ENCODE data around the gene ZC3H4. TPM values are rescaled to one million over a fixed set of nuclear protein-coding genes. Genes with fewer than 3 reads are reported as not detected.

ZC3H4 gene
- total RNA-seq, 2 experiments from 2014 or later: 77.1 to 78.6 TPM

- CTCF ChIA-PET: interaction anchor here (1.0 to 2.1 kb wide), 5 partner anchors 9 to 15 kb away, joined by 5 to 13 read pairs (median 6); no protein-coding TSS in a partner anchor
- peaks cover 45% of the 10 kb centered on the region for H3K27me3 Mint-ChIP-seq
- intact Hi-C loops (cut with micrococcal nuclease): no loop called here
Measured at GRCh38 chr19:47026156-47026555, 87.4 kb downstream of the ZC3H4 start.

GRCh38 chr19:47024502-47024901 is 89.1 kb downstream of the ZC3H4 start:
- Mint-ChIP-seq H3K4me3 (no peak overlapping the region), H3K27ac (no peak overlapping the region), H3K4me1 (ENCODE audit: low read depth) (peaks cover 13% of the 10 kb centered on the region), H3K9me3 (no peaks in the 10 kb centered on the region), H3K27me3 (peaks cover 49% of the 10 kb centered on the region), H3K36me3 (no peaks in the 10 kb centered on the region)
- DNase-seq: no peak
- POLR2A ChIA-PET: no interaction called here
- CTCF ChIA-PET: interaction anchor here (4.3 kb wide), 1 partner anchor 11 kb away, joined by 25 read pairs; no protein-coding TSS in a partner anchor
- intact Hi-C loops (cut with micrococcal nuclease): loop anchor here (5.0 kb wide), 1 partner anchor 218 kb away; no protein-coding TSS in a partner anchor

More at GRCh38 chr19:47026156-47026555, 87.4 kb downstream of the ZC3H4 start:
- Mint-ChIP-seq H3K27ac (no peak overlapping the region), H3K4me3 (no peak overlapping the region), H3K9me3 (no peaks in the 10 kb centered on the region), H3K36me3 (no peaks in the 10 kb centered on the region), H3K4me1 (ENCODE audit: low read depth) (peaks cover 8% of the 10 kb centered on the region)
- POLR2A ChIA-PET: interaction anchor here (1.5 kb wide), 1 partner anchor 22 kb away, joined by 3 read pairs; no protein-coding TSS in a partner anchor
- DNase-seq: no peak

GRCh38 chr19:47023448-47023794 is 90.2 kb downstream of the ZC3H4 start:
- DNase-seq: no peak
- intact Hi-C loops (cut with micrococcal nuclease): loop anchor here (5.0 kb wide), 1 partner anchor 219 kb away; no protein-coding TSS in a partner anchor
- H3K4me1 Mint-ChIP-seq (ENCODE audit: low read depth): peaks cover 15% of the 10 kb centered on the region
- H3K27me3 Mint-ChIP-seq: peaks cover 56% of the 10 kb centered on the region
- no peak overlapping the region for H3K27ac Mint-ChIP-seq
- no peak overlapping the region for H3K4me3 Mint-ChIP-seq
- POLR2A ChIA-PET: no interaction called here
- no peaks in the 10 kb centered on the region for H3K9me3 Mint-ChIP-seq
- no peaks in the 10 kb centered on the region for H3K36me3 Mint-ChIP-seq
- CTCF ChIA-PET: interaction anchor here (1.0 to 4.3 kb wide), 3 partner anchors 10 to 13 kb away, joined by 3 to 25 read pairs (median 3); no protein-coding TSS in a partner anchor

GRCh38 chr19:47022541-47023447 is 90.8 kb downstream of the ZC3H4 start:
- Mint-ChIP-seq H3K27ac (no peak overlapping the region), H3K4me1 (ENCODE audit: low read depth) (peaks cover 15% of the 10 kb centered on the region), H3K27me3 (peaks cover 54% of the 10 kb centered on the region), H3K9me3 (no peaks in the 10 kb centered on the region), H3K36me3 (no peaks in the 10 kb centered on the region), H3K4me3 (no peak overlapping the region)
- intact Hi-C loops (cut with micrococcal nuclease): loop anchor here (5.0 kb wide), 1 partner anchor 220 kb away; no protein-coding TSS in a partner anchor
- ChIA-PET POLR2A (no interaction called here), CTCF (interaction anchor here (1.0 to 4.3 kb wide), 4 partner anchors 10 to 14 kb away, joined by 3 to 25 read pairs (median 3); no protein-coding TSS in a partner anchor)
- DNase-seq: no peak

GRCh38 chr19:47022140-47022536 is 91.4 kb downstream of the ZC3H4 start:
- H3K27me3 Mint-ChIP-seq: peaks cover 51% of the 10 kb centered on the region
- no peaks in the 10 kb centered on the region for H3K36me3 Mint-ChIP-seq
- H3K27ac Mint-ChIP-seq: no peak overlapping the region
- POLR2A ChIA-PET: no interaction called here
- peaks cover 15% of the 10 kb centered on the region for H3K4me1 Mint-ChIP-seq (ENCODE audit: low read depth)
- DNase-seq: no peak
- H3K9me3 Mint-ChIP-seq: no peaks in the 10 kb centered on the region
- CTCF ChIA-PET: interaction anchor here (0.5 to 4.3 kb wide), 4 partner anchors 9 to 283 kb away, joined by 3 to 25 read pairs (median 4); no protein-coding TSS in a partner anchor
- intact Hi-C loops (cut with micrococcal nuclease): loop anchor here (5.0 kb wide), 1 partner anchor 220 kb away; no protein-coding TSS in a partner anchor
- no peak overlapping the region for H3K4me3 Mint-ChIP-seq

GRCh38 chr19:47021536-47022139 is 91.9 kb downstream of the ZC3H4 start:
- Mint-ChIP-seq H3K36me3 (no peaks in the 10 kb centered on the region), H3K4me1 (ENCODE audit: low read depth) (peaks cover 15% of the 10 kb centered on the region), H3K4me3 (no peak overlapping the region), H3K27me3 (peaks cover 46% of the 10 kb centered on the region), H3K27ac (no peak overlapping the region), H3K9me3 (no peaks in the 10 kb centered on the region)
- DNase-seq: no peak
- CTCF ChIA-PET: interaction anchor here (0.5 to 4.3 kb wide), 4 partner anchors 8 to 283 kb away, joined by 3 to 25 read pairs (median 4); no protein-coding TSS in a partner anchor
- POLR2A ChIA-PET: no interaction called here
- intact Hi-C loops (cut with micrococcal nuclease): loop anchor here (5.0 kb wide), 1 partner anchor 221 kb away; no protein-coding TSS in a partner anchor

- Mint-ChIP-seq H3K4me1 (ENCODE audit: low read depth) (peaks cover 15% of the 10 kb centered on the region), H3K36me3 (no peaks in the 10 kb centered on the region), H3K27ac (no peak overlapping the region), H3K9me3 (no peaks in the 10 kb centered on the region), H3K4me3 (no peak overlapping the region), H3K27me3 (peaks cover 40% of the 10 kb centered on the region)
- CTCF ChIA-PET: interaction anchor here (4.3 kb wide), 1 partner anchor 8 kb away, joined by 25 read pairs; no protein-coding TSS in a partner anchor
- no peak for DNase-seq
- POLR2A ChIA-PET: interaction anchor here (0.6 kb wide), 1 partner anchor 17 kb away, joined by 3 read pairs; no protein-coding TSS in a partner anchor
- intact Hi-C loops (cut with micrococcal nuclease): loop anchor here (5.0 kb wide), 1 partner anchor 221 kb away; no protein-coding TSS in a partner anchor
Measured at GRCh38 chr19:47020992-47021496, 92.5 kb downstream of the ZC3H4 start.

DNA sequence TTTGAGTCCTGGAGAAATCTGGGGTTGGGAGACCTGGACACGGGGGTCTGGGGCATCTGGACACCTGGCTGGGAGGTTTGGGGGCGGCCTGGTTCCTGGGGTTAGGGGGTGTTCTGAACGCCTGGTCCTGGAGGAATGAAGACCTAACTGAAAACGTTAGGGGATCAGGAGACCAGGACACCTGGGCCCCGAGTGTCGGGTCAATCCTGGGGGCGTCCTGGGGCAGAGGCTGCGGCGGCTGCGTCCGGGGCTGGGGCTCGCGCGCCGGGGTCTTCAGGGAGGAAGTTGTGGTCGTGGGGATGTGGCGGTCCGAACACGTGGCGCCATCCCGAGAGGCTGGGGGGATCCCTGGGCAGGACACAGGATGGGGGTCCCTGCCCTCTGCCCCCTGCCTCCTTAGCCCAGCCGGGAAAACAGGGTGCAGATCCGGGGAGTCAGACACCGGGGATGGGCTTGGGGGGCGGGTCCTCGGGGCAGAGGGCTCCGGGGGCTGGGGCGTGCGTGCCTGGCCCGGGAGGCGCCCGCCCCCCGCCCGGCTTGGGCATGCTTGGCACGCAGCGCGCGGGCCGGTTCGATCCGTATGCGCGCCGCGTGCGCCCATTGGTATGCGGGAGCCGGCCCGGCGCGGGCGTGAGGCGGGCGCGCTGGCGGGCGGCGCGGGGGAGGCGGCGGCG is 93.3 kb downstream of the ZC3H4 start:
- ChIA-PET CTCF (interaction anchor here (0.6 to 4.3 kb wide), 2 partner anchors 7 to 134 kb away, joined by 4 to 25 read pairs; no protein-coding TSS in a partner anchor), POLR2A (no interaction called here)
- Mint-ChIP-seq H3K4me1 (ENCODE audit: low read depth) (peaks cover 15% of the 10 kb centered on the region), H3K36me3 (no peaks in the 10 kb centered on the region), H3K27ac (no peak overlapping the region), H3K27me3 (peaks cover 34% of the 10 kb centered on the region), H3K4me3 (no peak overlapping the region), H3K9me3 (no peaks in the 10 kb centered on the region)
- intact Hi-C loops (cut with micrococcal nuclease): loop anchor here (5.0 kb wide), 1 partner anchor 222 kb away; no protein-coding TSS in a partner anchor
- DNase-seq: no peak

- no peak for DNase-seq
- no peak within 1 kb of the TSS for H3K27ac Mint-ChIP-seq
- H3K4me1 Mint-ChIP-seq (ENCODE audit: low read depth): peaks cover 15% of the 10 kb centered on the region
- ChIA-PET CTCF (interaction anchor here (0.6 to 0.8 kb wide), 2 partner anchors 135 to 191 kb away, joined by 3 to 4 read pairs; no protein-coding TSS in a partner anchor), POLR2A (no interaction called here)
- H3K4me3 Mint-ChIP-seq: no peak within 1 kb of the TSS
- H3K9me3 Mint-ChIP-seq: no peaks in the 10 kb centered on the region
- intact Hi-C loops (cut with micrococcal nuclease): loop anchor here (2.0 to 5.0 kb wide), 2 partner anchors 13 to 223 kb away; no protein-coding TSS in a partner anchor
- H3K36me3 Mint-ChIP-seq: no peaks in the 10 kb centered on the region
- H3K27me3 Mint-ChIP-seq: peaks cover 34% of the 10 kb centered on the region
Measured at GRCh38 chr19:47019431-47020041, 94.0 kb downstream of the ZC3H4 start, which contains the start of gene NPAS1. TSS of gene NPAS1 (plus strand) at chr19:47019837. CDS start at chr19:47021048, 1,211 bp downstream.

- intact Hi-C loops (cut with micrococcal nuclease): loop anchor here (2.0 kb wide), 1 partner anchor 14 kb away; no protein-coding TSS in a partner anchor
- Mint-ChIP-seq H3K36me3 (no peaks in the 10 kb centered on the region), H3K4me3 (no peak overlapping the region), H3K27me3 (peaks cover 33% of the 10 kb centered on the region), H3K27ac (no peak overlapping the region), H3K9me3 (no peaks in the 10 kb centered on the region), H3K4me1 (ENCODE audit: low read depth) (peaks cover 15% of the 10 kb centered on the region)
- ChIA-PET CTCF (interaction anchor here (0.8 kb wide), 1 partner anchor 192 kb away, joined by 3 read pairs; no protein-coding TSS in a partner anchor), POLR2A (no interaction called here)
- DNase-seq: no peak
Measured at GRCh38 chr19:47018923-47019322, 94.7 kb downstream of the ZC3H4 start.
